ENCODE results near the gene ETV4.
"Not testable (repeated sequence)": the region's sequence is repeated elsewhere in the genome, so short reads cannot be mapped to it uniquely, and the experiment has no call there.

Gene ETV4

GRCh38 chr17:43543300-43543699 is 2.8 kb downstream of the ETV4 start:
- DNase-seq: no peak

GRCh38 chr17:43542859-43543258 is 3.3 kb downstream of the ETV4 start:
- DNase-seq: no peak

GRCh38 chr17:43540821-43541674 is 5.1 kb downstream of the ETV4 start:
- no peak for DNase-seq

GRCh38 chr17:43536236-43536992 is 9.7 kb downstream of the ETV4 start:
- no peak for DNase-seq

GRCh38 chr17:43534909-43535308 is 11.2 kb downstream of the ETV4 start:
- DNase-seq: no peak

GRCh38 chr17:43533699-43534098 is 12.4 kb downstream of the ETV4 start:
- DNase-seq: no peak

GRCh38 chr17:43532581-43532980 is 13.6 kb downstream of the ETV4 start:
- DNase-seq: no peak

GRCh38 chr17:43531955-43532354 is 14.2 kb downstream of the ETV4 start:
- no peak for DNase-seq

- DNase-seq: no peak
These were observed 15.1 kb downstream of the ETV4 start for GRCh38 chr17:43531082-43531378.

- DNase-seq: no peak
These were observed 15.7 kb downstream of the ETV4 start for GRCh38 chr17:43530288-43531081.

- DNase-seq: no peak
These were observed 16.2 kb downstream of the ETV4 start for GRCh38 chr17:43529947-43530287.

- DNase-seq: no peak
These were observed 16.9 kb downstream of the ETV4 start for GRCh38 chr17:43528988-43529814.

GRCh38 chr17:43528319-43528987 is 17.7 kb downstream of the ETV4 start:
- DNase-seq: no peak

- no peak for DNase-seq
These were observed 19.1 kb downstream of the ETV4 start for GRCh38 chr17:43526886-43527648.

- DNase-seq: no peak
These were observed 21.1 kb downstream of the ETV4 start for GRCh38 chr17:43524945-43525575.

- DNase-seq: no peak
These were observed 24.8 kb downstream of the ETV4 start for GRCh38 chr17:43521389-43521788.

- DNase-seq: no peak
These were observed 28.3 kb downstream of the ETV4 start for GRCh38 chr17:43517615-43518386.

GRCh38 chr17:43517161-43517560 is 29.0 kb downstream of the ETV4 start:
- DNase-seq: no peak

GRCh38 chr17:43515656-43516055 is 30.5 kb downstream of the ETV4 start:
- no peak for DNase-seq

GRCh38 chr17:43511199-43511598 is 34.9 kb downstream of the ETV4 start:
- DNase-seq: not testable (repeated sequence)

Measured in activated CD4-positive, alpha-beta T cell treated with anti-CD3 and anti-CD28 coated beads, Interleukin-2, amount 50 U/mL, for 4 hours (primary cell).